NCI-H82 treated with DMSO at 0.1 percent for 48 hours (cell line): ENCODE measurements around the gene BAIAP3.
A peak's percentile ranks its signal among the peaks of the same experiment; 100 is the strongest.

Experiments
- DNase-seq: peaks from one replicate; lab custom pipeline; 2025; ENCODE audit not compliant: unreplicated experiment; lab: John Stamatoyannopoulos, UW

The BAIAP3 gene

GRCh38 chr16:1346422-1347285 is 13.2 kb downstream of the BAIAP3 start:
- DNase-seq: no peak

GRCh38 chr16:1347286-1347855 is 13.9 kb downstream of the BAIAP3 start:
- no peak for DNase-seq

- no peak for DNase-seq
Observed at GRCh38 chr16:1347962-1348361, 14.5 kb downstream of the BAIAP3 start.

GRCh38 chr16:1348441-1348840 is 15.0 kb downstream of the BAIAP3 start:
- no peak for DNase-seq

GRCh38 chr16:1348926-1349325 is 15.5 kb downstream of the BAIAP3 start:
- no peak for DNase-seq

GRCh38 chr16:1349351-1349750 is 15.9 kb downstream of the BAIAP3 start:
- DNase-seq: no peak

- no peak for DNase-seq
Observed at GRCh38 chr16:1349951-1350350, 16.5 kb downstream of the BAIAP3 start.

GRCh38 chr16:1350691-1351090 is 17.2 kb downstream of the BAIAP3 start:
- DNase-seq: no peak

- no peak for DNase-seq
Observed at GRCh38 chr16:1351215-1351581, 17.8 kb downstream of the BAIAP3 start.

- peak; percentile 2 for DNase-seq
Observed at GRCh38 chr16:1351582-1352362, 18.3 kb downstream of the BAIAP3 start, which contains the start of the genes GNPTG and TSR3. Gene GNPTG (plus strand): TSS chr16:1351931. CDS start chr16:1351966, 35 bp downstream. Gene TSR3 (minus strand): TSS chr16:1351878. CDS start chr16:1351804, 74 bp downstream.

- no peak for DNase-seq
Observed at GRCh38 chr16:1354815-1355540, 21.5 kb downstream of the BAIAP3 start.

GRCh38 chr16:1355591-1355990 is 22.1 kb downstream of the BAIAP3 start:
- DNase-seq: no peak

- no peak for DNase-seq
Observed at GRCh38 chr16:1356061-1356900, 22.8 kb downstream of the BAIAP3 start.

GRCh38 chr16:1357906-1358566 is 24.6 kb downstream of the BAIAP3 start:
- no peak for DNase-seq

- DNase-seq: no peak
Observed at GRCh38 chr16:1361685-1362360, 28.4 kb downstream of the BAIAP3 start.

GRCh38 chr16:1362807-1363206 is 29.4 kb downstream of the BAIAP3 start:
- DNase-seq: no peak

- no peak for DNase-seq
Observed at GRCh38 chr16:1363501-1364041, 30.1 kb downstream of the BAIAP3 start.

GRCh38 chr16:1364510-1364909 is 31.1 kb downstream of the BAIAP3 start:
- no peak for DNase-seq
